SK-N-SH treated with all-trans-retinoic acid at 6 μM for 48 hours (cell line): ENCODE data around the gene HERC4.

ENCODE experiments used
- ATAC-seq: fragments of 200-7000 bp; cut with Tn5 transposase; 3 replicates; pipeline ENCODE4 v1.9.1; 2020; ENCODE audit warnings: mild to moderate bottlenecking, moderate library complexity
- ARNTL ChIP-seq: fragments of 450-650 bp; formaldehyde crosslinking; IDR thresholded peaks from 2 replicates; pipeline ENCODE4 v1.5.0; 2020; ENCODE audit warnings: low read depth, mild to moderate bottlenecking, moderate library complexity, borderline replicate concordance
- CREB5 ChIP-seq: fragments of 250-450 bp; sonication (Bioruptor Pico); IDR thresholded peaks from 2 replicates; pipeline ENCODE4 v1.5.1; 2020; ENCODE audit warnings: low read depth, mild to moderate bottlenecking, moderate library complexity
- CSDC2 ChIP-seq: fragments of 250-450 bp; sonication (Bioruptor Pico); IDR thresholded peaks from 2 replicates; pipeline ENCODE4 v1.5.0; 2020; ENCODE audit warnings: mild to moderate bottlenecking, moderate library complexity
- ESRRG ChIP-seq: fragments of 250-450 bp; sonication (Bioruptor Pico); IDR thresholded peaks from 2 replicates; pipeline ENCODE4 v1.6.1; 2021; ENCODE audit warnings: mild to moderate bottlenecking
- GLIS3 ChIP-seq: fragments of 250-450 bp; sonication (Bioruptor Pico); IDR thresholded peaks from 2 replicates; pipeline ENCODE4 v1.5.0; 2020; ENCODE audit warnings: mild to moderate bottlenecking, moderate library complexity
- ISL1 ChIP-seq: fragments of 250-450 bp; sonication (Bioruptor Pico); IDR thresholded peaks from 2 replicates; pipeline ENCODE4 v2.1.2; 2022; ENCODE audit warnings: mild to moderate bottlenecking, moderate library complexity
- PATZ1 ChIP-seq: fragments of 250-450 bp; sonication (Bioruptor Pico); IDR thresholded peaks from 2 replicates; pipeline ENCODE4 v1.8.0; 2020; ENCODE audit warnings: mild to moderate bottlenecking, moderate library complexity, borderline replicate concordance
- PPARA ChIP-seq: fragments of 250-450 bp; sonication (Bioruptor Pico); IDR thresholded peaks from 2 replicates; pipeline ENCODE4 v1.5.0; 2020; ENCODE audit warnings: mild to moderate bottlenecking, borderline replicate concordance
- RARB ChIP-seq: fragments of 250-450 bp; sonication (Bioruptor Pico); IDR thresholded peaks from 2 replicates; pipeline ENCODE4 v1.8.0; 2021; ENCODE audit warnings: mild to moderate bottlenecking, moderate library complexity
- SNAI2 ChIP-seq: fragments of 250-450 bp; sonication (Bioruptor Pico); IDR thresholded peaks from 2 replicates; pipeline ENCODE4 v1.5.0; 2020; ENCODE audit warnings: mild to moderate bottlenecking, moderate library complexity
- TCF4 ChIP-seq: fragments of 250-450 bp; sonication (Bioruptor Pico); IDR thresholded peaks from 2 replicates; pipeline ENCODE4 v1.8.0; 2021; ENCODE audit warnings: mild to moderate bottlenecking, moderate library complexity, borderline replicate concordance
- TOX ChIP-seq: fragments of 250-450 bp; sonication (Bioruptor Pico); IDR thresholded peaks from 2 replicates; pipeline ENCODE4 v1.8.0; 2021; ENCODE audit warnings: mild to moderate bottlenecking, moderate library complexity, borderline replicate concordance
- TSHZ2 ChIP-seq: fragments of 250-450 bp; sonication (Bioruptor Pico); IDR thresholded peaks from 2 replicates; pipeline ENCODE4 v1.5.0; 2020; ENCODE audit warnings: mild to moderate bottlenecking, moderate library complexity
- ZC3H10 ChIP-seq: fragments of 250-450 bp; sonication (Bioruptor Pico); IDR thresholded peaks from 2 replicates; pipeline ENCODE4 v1.5.1; 2021; ENCODE audit warnings: mild to moderate bottlenecking, moderate library complexity
- ZFP3 ChIP-seq: fragments of 250-450 bp; sonication (Bioruptor Pico); IDR thresholded peaks from 2 replicates; pipeline ENCODE4 v1.5.0; 2020; ENCODE audit warnings: mild to moderate bottlenecking, moderate library complexity
- ZFP30 ChIP-seq: fragments of 450-650 bp; formaldehyde crosslinking; IDR thresholded peaks from 2 replicates; pipeline ENCODE4 v1.5.0; 2022; ENCODE audit warnings: mild to moderate bottlenecking, moderate library complexity
- ZNF565 ChIP-seq: fragments of 450-650 bp; formaldehyde crosslinking; conservative IDR thresholded peaks from 2 replicates; pipeline ENCODE4 v1.5.0; 2020; ENCODE audit warnings: low read depth, mild to moderate bottlenecking, moderate library complexity
- ZNF70 ChIP-seq: fragments of 450-650 bp; formaldehyde crosslinking; IDR thresholded peaks from 2 replicates; pipeline ENCODE4 v1.5.0; 2020; ENCODE audit warnings: mild to moderate bottlenecking, moderate library complexity
- ZNF8 ChIP-seq: fragments of 450-650 bp; formaldehyde crosslinking; IDR thresholded peaks from 2 replicates; pipeline ENCODE4 v1.5.0; 2020; ENCODE audit warnings: mild to moderate bottlenecking, moderate library complexity
- TF ChIP-seq, protein P1 (sequence below): fragments of 250-450 bp; sonication (Bioruptor Pico); IDR thresholded peaks from 2 replicates; pipeline ENCODE4 v1.8.0; 2021; ENCODE audit warnings: low read depth, mild to moderate bottlenecking, moderate library complexity, borderline replicate concordance
- TF ChIP-seq, protein P2 (sequence below): fragments of 250-450 bp; sonication (Bioruptor Pico); IDR thresholded peaks from 2 replicates; pipeline ENCODE4 v1.5.1; 2021; ENCODE audit warnings: mild to moderate bottlenecking, moderate library complexity

The HERC4 gene

GRCh38 chr10:68105820-68106219 lies 30.7 kb upstream of the HERC4 start:
- no peak for TF ChIP-seq TOX (CRISPR knock-in tag)
- no peak for TF ChIP-seq ZNF8 (CRISPR knock-in tag)
- TF ChIP-seq RARB (CRISPR knock-in tag) = no peak
- TF ChIP-seq ARNTL (CRISPR knock-in tag) = no peak
- TF ChIP-seq ZC3H10 (CRISPR knock-in tag) = no peak
- TF ChIP-seq ZFP30 (CRISPR knock-in tag) = no peak
- TF ChIP-seq, protein P1, sequence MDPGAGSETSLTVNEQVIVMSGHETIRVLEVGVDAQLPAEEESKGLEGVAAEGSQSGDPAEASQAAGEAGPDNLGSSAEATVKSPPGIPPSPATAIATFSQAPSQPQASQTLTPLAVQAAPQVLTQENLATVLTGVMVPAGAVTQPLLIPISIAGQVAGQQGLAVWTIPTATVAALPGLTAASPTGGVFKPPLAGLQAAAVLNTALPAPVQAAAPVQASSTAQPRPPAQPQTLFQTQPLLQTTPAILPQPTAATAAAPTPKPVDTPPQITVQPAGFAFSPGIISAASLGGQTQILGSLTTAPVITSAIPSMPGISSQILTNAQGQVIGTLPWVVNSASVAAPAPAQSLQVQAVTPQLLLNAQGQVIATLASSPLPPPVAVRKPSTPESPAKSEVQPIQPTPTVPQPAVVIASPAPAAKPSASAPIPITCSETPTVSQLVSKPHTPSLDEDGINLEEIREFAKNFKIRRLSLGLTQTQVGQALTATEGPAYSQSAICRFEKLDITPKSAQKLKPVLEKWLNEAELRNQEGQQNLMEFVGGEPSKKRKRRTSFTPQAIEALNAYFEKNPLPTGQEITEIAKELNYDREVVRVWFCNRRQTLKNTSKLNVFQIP = no peak
- no peak for TF ChIP-seq CREB5 (CRISPR knock-in tag)
- no peak for TF ChIP-seq ISL1
- no peak for TF ChIP-seq PATZ1 (CRISPR knock-in tag)
- no peak for TF ChIP-seq GLIS3 (CRISPR knock-in tag)
- no peak for TF ChIP-seq CSDC2 (CRISPR knock-in tag)
- no peak for TF ChIP-seq TSHZ2 (CRISPR knock-in tag)
- TF ChIP-seq ESRRG (CRISPR knock-in tag) = no peak
- no peak for TF ChIP-seq SNAI2
- TF ChIP-seq ZNF70 = no peak
- TF ChIP-seq TCF4 (CRISPR knock-in tag) = no peak
- ATAC-seq = peak; percentile 88

GRCh38 chr10:68103901-68104300 lies 28.8 kb upstream of the HERC4 start:
- ATAC-seq = no peak

More at GRCh38 chr10:68103901-68104300, 28.8 kb upstream of the HERC4 start:
- no peak for TF ChIP-seq ARNTL (CRISPR knock-in tag)
- TF ChIP-seq TCF4 (CRISPR knock-in tag) = no peak
- no peak for TF ChIP-seq ISL1
- no peak for TF ChIP-seq ZC3H10 (CRISPR knock-in tag)
- no peak for TF ChIP-seq ZNF70
- TF ChIP-seq GLIS3 (CRISPR knock-in tag) = no peak
- no peak for TF ChIP-seq SNAI2
- TF ChIP-seq CSDC2 (CRISPR knock-in tag) = no peak
- no peak for TF ChIP-seq TSHZ2 (CRISPR knock-in tag)
- no peak for TF ChIP-seq ZFP3 (CRISPR knock-in tag)
- no peak for TF ChIP-seq PPARA
- TF ChIP-seq, protein P2, sequence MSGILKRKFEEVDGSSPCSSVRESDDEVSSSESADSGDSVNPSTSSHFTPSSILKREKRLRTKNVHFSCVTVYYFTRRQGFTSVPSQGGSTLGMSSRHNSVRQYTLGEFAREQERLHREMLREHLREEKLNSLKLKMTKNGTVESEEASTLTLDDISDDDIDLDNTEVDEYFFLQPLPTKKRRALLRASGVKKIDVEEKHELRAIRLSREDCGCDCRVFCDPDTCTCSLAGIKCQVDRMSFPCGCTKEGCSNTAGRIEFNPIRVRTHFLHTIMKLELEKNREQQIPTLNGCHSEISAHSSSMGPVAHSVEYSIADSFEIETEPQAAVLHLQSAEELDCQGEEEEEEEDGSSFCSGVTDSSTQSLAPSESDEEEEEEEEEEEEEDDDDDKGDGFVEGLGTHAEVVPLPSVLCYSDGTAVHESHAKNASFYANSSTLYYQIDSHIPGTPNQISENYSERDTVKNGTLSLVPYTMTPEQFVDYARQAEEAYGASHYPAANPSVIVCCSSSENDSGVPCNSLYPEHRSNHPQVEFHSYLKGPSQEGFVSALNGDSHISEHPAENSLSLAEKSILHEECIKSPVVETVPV (CRISPR knock-in tag) = no peak
- TF ChIP-seq PATZ1 (CRISPR knock-in tag) = no peak
- TF ChIP-seq ZNF565 (CRISPR knock-in tag) = no peak
- no peak for TF ChIP-seq ZNF8 (CRISPR knock-in tag)
- TF ChIP-seq ZFP30 (CRISPR knock-in tag) = no peak
